ENCODE data around the gene IGFL3. TPM values are rescaled to one million over a fixed set of nuclear protein-coding genes. Genes with fewer than 3 reads are reported as not detected.
A peak's percentile ranks its signal among the peaks of the same experiment; 100 is the strongest.

IGFL3 gene
- total and polyA plus RNA-seq, 9 of the 15 experiments (the other 6 are each of a cell fraction or from before 2014, with no cell fraction given), result not detected

DNA sequence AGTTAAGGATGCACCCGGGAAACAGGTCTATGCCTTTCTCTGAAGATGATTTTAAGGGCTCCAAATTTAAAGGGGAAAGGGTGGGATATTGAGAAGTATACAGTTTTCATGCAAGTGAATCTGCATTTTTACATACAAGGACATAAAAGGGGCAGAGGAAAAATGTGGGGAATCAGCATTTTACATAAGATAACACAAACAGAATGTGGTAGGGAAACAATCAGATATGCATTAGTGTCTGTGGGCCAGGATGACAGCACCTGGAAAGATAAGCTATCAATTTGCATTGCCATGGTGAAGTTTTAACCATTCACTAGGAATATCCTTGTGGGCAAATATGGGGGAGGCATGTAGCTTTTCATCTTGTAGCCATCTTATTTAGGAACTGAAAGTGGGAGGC lies 24.1 kb downstream of the IGFL3 start:
- no TSS peak for BruUV-seq (replicated peaks)
- Histone ChIP-seq H3K36me3 (ENCODE audit: control insufficient read depth, insufficient read depth, low read length) (no peaks in the 10 kb centered on the region), H3K4me2 (ENCODE audit: insufficient read depth, low read length) (no peak overlapping the region), H3K79me2 (ENCODE audit: control insufficient read depth, insufficient read depth, low read length) (no peaks in the 10 kb centered on the region), H3K9ac (ENCODE audit: insufficient read depth in 1 of 2, low read depth in 2 of 2, low read length in 2 of 2) (no peak overlapping the region), H2AFZ (ENCODE audit: low read depth, low read length) (no peak overlapping the region), H3K4me3 (no peak overlapping the region), H3K9me1 (ENCODE audit: control insufficient read depth, insufficient read depth, low read length) (no peaks in the 10 kb centered on the region), H3K4me1 (replicated peaks in 1 of 2; ENCODE audit: control insufficient read depth in 2 of 2, insufficient read depth in 2 of 2, low read length in 2 of 2) (no peaks in the 10 kb centered on the region), H4K20me1 (replicated peaks; ENCODE audit: control insufficient read depth, insufficient read depth, low read length) (no peaks in the 10 kb centered on the region), H3K27me3 (ENCODE audit: control insufficient read depth in 2 of 2, insufficient read depth in 2 of 2, low read length in 2 of 2) (no peaks in the 10 kb centered on the region; a peak in 1 of 5 replicates), H3K27ac (ENCODE audit: extremely low read depth, low read depth, low read length) (no peak overlapping the region), H3K9me3 (replicated peaks; ENCODE audit: control insufficient read depth, insufficient read depth, low read depth, low read length) (no peaks in the 10 kb centered on the region)
- TF ChIP-seq PHTF2 (CRISPR knock-in tag; IDR thresholded peaks at IDR 0.05) (no peak), DIDO1 (tag; IDR thresholded peaks at IDR 0.05; ENCODE audit: low read depth) (no peak), ZNF316 (IDR thresholded peaks at IDR 0.05) (peak; percentile 43)
- no peak for ATAC-seq
- POLR2A ChIA-PET, result interaction anchor here (1.2 kb wide), 1 partner anchor 18 kb away, joined by 3 read pairs; no protein-coding TSS in a partner anchor
- no peak for DNase-seq (ENCODE audit: extremely low read depth in 1 of 4, low spot score in 3 of 4)
- in situ Hi-C loops (cut with MboI), result no loop called here
- no peak for FAIRE-seq
- 0% methylated on average over 1 of the region's 1 CpG for WGBS (ENCODE audit: insufficient coverage, low coverage, missing lambda C conversion rate)
- intact Hi-C loops (cut with micrococcal nuclease), result no loop called here
- CTCF ChIA-PET (ENCODE audit: low intra/inter-chr PET ratio), result no interaction called here

DNA sequence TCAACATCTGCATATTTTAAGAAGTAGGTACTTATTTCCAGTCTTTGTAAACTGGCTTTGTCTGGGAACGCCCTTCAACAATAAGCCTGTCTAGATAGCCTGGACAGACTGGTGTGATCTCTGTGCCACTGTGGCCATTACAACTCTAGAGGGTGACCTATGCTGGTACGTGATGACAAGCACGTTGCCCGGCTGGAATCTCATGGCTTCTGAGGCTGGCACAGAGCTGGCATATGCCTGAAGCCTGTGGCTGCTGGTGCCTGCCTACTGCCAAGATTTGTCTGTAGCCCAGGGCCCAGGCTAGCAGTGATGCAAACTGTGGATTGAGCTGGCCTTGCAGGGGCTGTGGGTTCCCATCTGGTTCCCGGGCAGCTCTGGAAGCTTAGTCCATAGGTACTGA lies 34.0 kb downstream of the IGFL3 start:
- WGBS (ENCODE audit: insufficient coverage, low coverage, missing lambda C conversion rate), result 1% methylated on average over 5 of the region's 5 CpGs
- FAIRE-seq, result no peak
- POLR2A ChIA-PET, result no interaction called here

More for the DNA sequence above, 34.0 kb downstream of the IGFL3 start:
- intact Hi-C loops (cut with micrococcal nuclease), result no loop called here
- TF ChIP-seq ZNF408 (CRISPR knock-in tag; IDR thresholded peaks at IDR 0.05; ENCODE audit: low read depth) (no peak), POLR2B (IDR thresholded peaks at IDR 0.05; ENCODE audit: low read depth, partially characterized antibody) (no peak), SETDB1 (IDR thresholded peaks at IDR 0.05; ENCODE audit: low read length) (no peak), ZNF431 (CRISPR knock-in tag; IDR thresholded peaks at IDR 0.05) (no peak), ZNF124 (CRISPR knock-in tag; IDR thresholded peaks at IDR 0.05) (no peak), ELK1 (CRISPR knock-in tag; IDR thresholded peaks at IDR 0.05) (no peak)
- Histone ChIP-seq H3K79me2 (ENCODE audit: control insufficient read depth, insufficient read depth, low read length) (no peaks in the 10 kb centered on the region), H3K4me1 (replicated peaks in 1 of 2; ENCODE audit: control insufficient read depth in 2 of 2, insufficient read depth in 2 of 2, low read length in 2 of 2) (no peaks in the 10 kb centered on the region), H2AFZ (ENCODE audit: low read depth, low read length) (no peak overlapping the region), H3K36me3 (ENCODE audit: control insufficient read depth, insufficient read depth, low read length) (no peaks in the 10 kb centered on the region), H3K4me3 (no peak overlapping the region), H3K4me2 (ENCODE audit: insufficient read depth, low read length) (no peak overlapping the region), H3K9me3 (replicated peaks; ENCODE audit: control insufficient read depth, insufficient read depth, low read depth, low read length) (no peaks in the 10 kb centered on the region; the same call in 1 of the 2 replicates), H3K9me1 (ENCODE audit: control insufficient read depth, insufficient read depth, low read length) (no peaks in the 10 kb centered on the region), H3K27ac (ENCODE audit: extremely low read depth, low read depth, low read length) (no peak overlapping the region), H4K20me1 (replicated peaks; ENCODE audit: control insufficient read depth, insufficient read depth, low read length) (no peaks in the 10 kb centered on the region), H3K27me3 (ENCODE audit: control insufficient read depth in 2 of 2, insufficient read depth in 2 of 2, low read length in 2 of 2) (0 out of 5 replicates have a peak, but pooled peaks cover 0 to 3% of the 10 kb centered on the region in 2 experiments), H3K9ac (ENCODE audit: insufficient read depth in 1 of 2, low read depth in 2 of 2, low read length in 2 of 2) (no peak overlapping the region)
- DNase-seq (ENCODE audit: extremely low read depth in 1 of 4, low spot score in 3 of 4) (no peak), ATAC-seq (no peak)
- CTCF ChIA-PET (ENCODE audit: low intra/inter-chr PET ratio), result no interaction called here
- in situ Hi-C loops (cut with MboI), result no loop called here
- BruUV-seq (replicated peaks), result no TSS peak

Measured in K562 (cell line).